Cardiac muscle cell (in vitro differentiated cells and primary cell): ENCODE data around the gene MMAA. TPM values are rescaled to one million over a fixed set of nuclear protein-coding genes. Genes with fewer than 3 reads are reported as not detected.
"Not testable (repeated sequence)": the region's sequence is repeated elsewhere in the genome, so short reads cannot be mapped to it uniquely, and the experiment has no call there.

ENCODE experiments used
- DNase-seq, 2 donors: peaks; one replicate each; pipeline versions ENCODE4 v3.0.0 to v3.0.0-alpha.2; 2010 to 2017; ENCODE audit warnings: low read depth in 1 of 2, low spot score in 1 of 2
- H3K27ac ChIP-seq: fragments of 200-600 bp; sonication (generic); 2 replicates; pipeline ENCODE4 v1.5.1; 2016
- H3K27me3 ChIP-seq: fragments of 200-600 bp; sonication (generic); 2 replicates; pipeline ENCODE4 v1.6.0; 2016; ENCODE audit warnings: control low read depth
- H3K36me3 ChIP-seq: fragments of 200-600 bp; sonication (generic); 2 replicates; pipeline ENCODE4 v1.5.1; 2016; ENCODE audit warnings: control low read depth
- H3K4me1 ChIP-seq: fragments of 200-600 bp; sonication (generic); 2 replicates; pipeline ENCODE4 v1.8.1; 2017; ENCODE audit warnings: low read depth, mild to moderate bottlenecking, mixed run types
- H3K4me3 ChIP-seq: fragments of 200-600 bp; sonication (generic); 2 replicates; pipeline ENCODE4 v1.5.1; 2016; ENCODE audit warnings: mild to moderate bottlenecking
- H3K9me3 ChIP-seq: fragments of 200-600 bp; sonication (generic); 2 replicates; pipeline ENCODE4 v1.5.1; 2017; ENCODE audit warnings: low read depth, mild to moderate bottlenecking, control low read depth
- CTCF ChIP-seq: IDR thresholded peaks from 2 replicates; pipeline ENCODE4 v1.5.1; 2012; ENCODE audit warnings: low read depth, mild to moderate bottlenecking, low read length
- polyA plus RNA-seq: library from polyadenylated mRNA; unstranded; fragments of >200 nt; fragmentation: Nextera tagmentation; extraction: Ambion mirVana; gene quantifications from 2 replicates; pipeline ENCODE4 v1.2.1, GENCODE V29; 2016
- total RNA-seq: library from RNA; depleted of rRNA; stranded (reverse); fragments of >200 nt; gene quantifications from 2 replicates; pipeline ENCODE4 v1.2.3, GENCODE V29; 2016

The MMAA gene
- total and polyA plus RNA-seq, 2 experiments from 2014 or later: 2.6 to 3.1 TPM

DNA sequence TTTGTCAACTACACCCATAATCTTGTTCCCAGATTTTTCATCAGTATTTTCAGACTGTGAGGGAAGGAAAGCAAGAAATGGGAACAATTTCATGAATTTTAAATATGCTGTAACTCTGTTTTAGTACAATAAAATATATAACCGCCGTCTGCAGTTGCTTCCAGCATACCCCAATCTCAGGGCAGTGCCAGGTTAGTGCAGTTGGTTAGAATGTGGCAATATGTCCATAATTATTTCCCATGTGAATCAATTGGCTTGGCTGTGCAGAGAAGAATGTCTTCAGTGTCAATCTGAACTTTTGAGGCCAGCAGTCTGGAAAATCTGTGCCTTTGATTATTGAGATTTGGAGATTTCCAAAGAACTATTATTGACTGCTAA, 5.0 kb upstream of the MMAA start:
- no peaks in the 10 kb centered on the region for H3K4me1 ChIP-seq
- H3K36me3 ChIP-seq: no peaks in the 10 kb centered on the region
- no peaks in the 10 kb centered on the region for H3K9me3 ChIP-seq
- H3K27me3 ChIP-seq: no peaks in the 10 kb centered on the region
- no peak overlapping the region for H3K4me3 ChIP-seq
- DNase-seq: no peak
- H3K27ac ChIP-seq: no peak overlapping the region
- TF ChIP-seq CTCF: no peak

- peak overlapping the region; percentile 59 for H3K4me3 ChIP-seq
- H3K4me1 ChIP-seq: no peaks in the 10 kb centered on the region
- DNase-seq: no peak
- TF ChIP-seq CTCF: no peak
- peak overlapping the region; percentile 89 for H3K27ac ChIP-seq
- no peaks in the 10 kb centered on the region for H3K9me3 ChIP-seq
- no peaks in the 10 kb centered on the region for H3K27me3 ChIP-seq
- no peaks in the 10 kb centered on the region for H3K36me3 ChIP-seq
These were observed 814 bp upstream of the MMAA start for GRCh38 chr4:145618210-145618931.

DNA sequence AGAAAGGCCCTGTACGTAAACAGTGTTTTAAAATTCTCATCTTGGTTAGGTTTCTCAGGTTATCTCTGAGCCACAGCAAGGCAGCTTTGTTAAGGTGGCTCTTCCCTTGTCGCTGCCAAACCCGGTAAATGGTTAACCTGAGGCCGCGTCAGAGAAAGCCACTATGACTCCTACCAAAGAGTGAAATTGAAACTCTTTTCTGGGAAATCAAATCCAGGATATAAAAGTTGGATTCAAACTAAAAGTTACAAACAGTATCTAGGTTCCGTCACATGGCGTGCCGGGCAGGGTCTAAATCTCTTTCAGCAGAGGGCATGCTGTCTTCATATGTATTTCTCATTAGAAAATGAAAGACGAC, 433 bp downstream of the MMAA start:
- Histone ChIP-seq H3K27ac (peak overlapping the region; percentile 89), H3K9me3 (no peaks in the 10 kb centered on the region), H3K36me3 (no peaks in the 10 kb centered on the region), H3K27me3 (no peaks in the 10 kb centered on the region), H3K4me1 (no peaks in the 10 kb centered on the region), H3K4me3 (peak overlapping the region; percentile 59)
- TF ChIP-seq CTCF: no peak
- peak; percentile 31 to 53 for DNase-seq

DNA sequence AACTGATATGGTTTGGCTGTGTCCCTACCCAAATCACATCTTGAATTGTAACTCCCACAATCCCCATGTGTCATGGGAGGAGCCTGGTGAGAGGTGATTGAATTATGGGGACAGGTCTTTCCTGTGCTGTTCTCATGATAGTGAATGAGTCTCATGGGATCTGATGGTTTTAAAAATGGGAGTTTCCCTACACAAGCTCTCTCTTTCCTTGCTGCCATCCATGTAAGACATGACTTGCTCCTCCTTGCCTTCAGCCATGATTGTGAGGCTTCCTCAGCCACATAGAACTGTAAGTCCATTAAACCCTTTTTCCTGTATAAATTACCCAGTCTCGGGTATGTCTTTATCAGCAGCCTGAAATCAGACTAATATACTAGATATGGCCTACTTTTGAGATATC, 2.9 kb downstream of the MMAA start:
- not testable (repeated sequence) for H3K4me3 ChIP-seq, H3K27me3 ChIP-seq, H3K4me1 ChIP-seq, DNase-seq, H3K36me3 ChIP-seq, H3K27ac ChIP-seq, H3K9me3 ChIP-seq

DNA sequence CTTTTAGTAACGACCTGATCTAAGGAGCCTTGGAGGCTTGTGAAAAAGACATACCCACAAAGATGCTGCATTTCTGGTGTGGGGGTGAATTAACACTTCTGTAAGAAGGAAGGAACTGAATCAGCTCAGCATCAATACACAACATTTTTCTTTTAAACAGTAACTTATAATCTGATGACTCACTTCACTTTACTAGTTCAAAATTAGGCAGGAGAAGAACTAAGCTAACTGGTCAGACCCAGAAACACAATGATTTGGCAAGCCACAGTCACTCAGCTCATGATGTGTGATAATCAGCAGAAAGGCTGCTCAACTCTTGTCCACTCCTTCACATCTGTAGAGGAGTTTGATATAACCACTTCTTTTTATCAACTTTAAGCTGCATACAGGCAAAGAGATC, 4.6 kb downstream of the MMAA start:
- Histone ChIP-seq H3K9me3 (no peaks in the 10 kb centered on the region), H3K4me3 (no peak overlapping the region), H3K27ac (no peak overlapping the region), H3K36me3 (no peaks in the 10 kb centered on the region), H3K4me1 (no peaks in the 10 kb centered on the region), H3K27me3 (no peaks in the 10 kb centered on the region)
- no peak for TF ChIP-seq CTCF
- peak in 1 of 2 donors; percentile 35 for DNase-seq

DNA sequence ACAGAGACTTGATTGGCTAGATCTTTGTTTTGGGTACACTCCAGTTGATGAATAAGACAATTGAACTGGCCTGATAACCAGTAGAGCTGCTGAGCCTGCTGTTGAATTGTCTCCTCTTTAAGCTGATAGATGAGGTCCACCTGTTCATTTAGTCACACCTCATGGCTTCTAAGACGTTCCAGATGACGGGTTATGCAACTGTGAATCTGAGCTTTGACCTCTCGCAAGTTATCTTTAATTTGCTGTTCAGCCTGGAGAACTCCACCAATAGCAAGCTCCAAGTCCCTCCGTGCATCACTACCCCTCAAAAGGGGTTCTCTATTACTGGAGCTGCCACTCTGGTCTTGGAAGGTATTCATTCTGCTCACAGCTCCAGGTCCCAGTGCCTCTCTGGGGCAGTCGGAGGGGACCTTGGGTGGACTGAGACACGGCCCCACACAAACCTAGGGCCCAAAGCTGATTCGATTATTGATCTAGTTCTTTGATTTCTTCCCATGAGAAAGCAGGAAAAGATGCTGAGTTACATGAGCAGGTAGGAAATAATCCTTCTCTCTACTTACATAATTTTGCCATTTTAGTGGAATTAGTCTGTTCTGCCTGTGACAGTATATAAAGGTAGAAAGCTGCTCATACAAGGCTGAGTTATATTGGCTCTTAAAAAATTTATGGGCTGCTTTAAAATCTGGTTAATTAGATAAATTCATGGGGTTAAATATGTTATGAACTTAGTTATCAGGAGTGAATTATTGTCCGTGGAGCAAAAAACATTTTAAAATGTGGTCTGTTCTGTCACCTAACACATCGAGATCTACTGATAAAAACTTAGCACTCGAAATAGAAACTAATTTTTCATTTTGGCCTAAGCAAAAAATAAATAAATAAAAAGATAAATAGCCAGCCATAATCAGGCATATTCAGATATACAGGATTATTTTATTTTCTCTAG, 6.8 kb downstream of the MMAA start:
- no peak overlapping the region for H3K27ac ChIP-seq
- H3K4me3 ChIP-seq: no peak overlapping the region
- TF ChIP-seq CTCF: no peak
- H3K27me3 ChIP-seq: no peaks in the 10 kb centered on the region
- no peak for DNase-seq
- H3K9me3 ChIP-seq: no peaks in the 10 kb centered on the region
- no peaks in the 10 kb centered on the region for H3K4me1 ChIP-seq
- no peaks in the 10 kb centered on the region for H3K36me3 ChIP-seq
